Upper lobe of left lung (tissue), 4 donors: ENCODE data around the gene DLL1.

Experiments
- EP300 ChIP-seq, 4 donors: sonication (generic); formaldehyde crosslinking; IDR thresholded peaks; one replicate each; pipeline ENCODE4 v1.5.1; 2017; ENCODE audit warnings: antibody characterized with exemption in 4 of 4, control low read depth in 2 of 4
- POLR2A ChIP-seq, 4 donors: fragments of 450-650 bp; IDR thresholded peaks; one replicate each; pipeline ENCODE4 v1.5.1; 2016 to 2017; ENCODE audit warnings: antibody characterized with exemption in 4 of 4, mild to moderate bottlenecking in 2 of 4
- POLR2AphosphoS5 ChIP-seq, 2 donors: sonication (generic); formaldehyde crosslinking; IDR thresholded peaks; one replicate each; pipeline ENCODE4 v1.5.1; 2017; ENCODE audit warnings: antibody characterized with exemption in 2 of 2
- TF ChIP-seq, protein P1 (sequence below), 6 experiments: fragments of 450-650 bp in 4 of 6; fragments of 200-600 bp in 2 of 6; sonication (generic) in 2 of 6; IDR thresholded peaks; one replicate each; pipeline ENCODE4 v1.5.1; 2016 to 2019; ENCODE audit warnings: antibody characterized with exemption in 6 of 6

DNA sequence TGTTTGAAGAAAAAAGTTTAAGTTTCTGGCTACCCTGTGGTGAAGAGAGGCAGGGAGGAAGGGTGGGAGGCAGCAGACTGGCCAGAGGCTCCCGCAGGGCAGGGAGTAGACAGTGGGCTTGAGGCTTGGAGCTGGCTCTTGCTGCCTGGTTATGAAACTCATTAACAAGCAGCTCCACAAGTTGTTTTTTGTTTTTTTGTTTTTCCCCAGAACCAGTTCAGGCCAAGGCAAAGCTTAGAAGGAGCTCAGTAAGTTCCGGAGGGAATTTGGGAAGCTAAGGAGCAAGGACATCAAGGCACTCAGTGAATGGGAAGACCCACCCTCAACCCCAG is 4.0 kb downstream of the DLL1 start:
- TF ChIP-seq, protein P1, sequence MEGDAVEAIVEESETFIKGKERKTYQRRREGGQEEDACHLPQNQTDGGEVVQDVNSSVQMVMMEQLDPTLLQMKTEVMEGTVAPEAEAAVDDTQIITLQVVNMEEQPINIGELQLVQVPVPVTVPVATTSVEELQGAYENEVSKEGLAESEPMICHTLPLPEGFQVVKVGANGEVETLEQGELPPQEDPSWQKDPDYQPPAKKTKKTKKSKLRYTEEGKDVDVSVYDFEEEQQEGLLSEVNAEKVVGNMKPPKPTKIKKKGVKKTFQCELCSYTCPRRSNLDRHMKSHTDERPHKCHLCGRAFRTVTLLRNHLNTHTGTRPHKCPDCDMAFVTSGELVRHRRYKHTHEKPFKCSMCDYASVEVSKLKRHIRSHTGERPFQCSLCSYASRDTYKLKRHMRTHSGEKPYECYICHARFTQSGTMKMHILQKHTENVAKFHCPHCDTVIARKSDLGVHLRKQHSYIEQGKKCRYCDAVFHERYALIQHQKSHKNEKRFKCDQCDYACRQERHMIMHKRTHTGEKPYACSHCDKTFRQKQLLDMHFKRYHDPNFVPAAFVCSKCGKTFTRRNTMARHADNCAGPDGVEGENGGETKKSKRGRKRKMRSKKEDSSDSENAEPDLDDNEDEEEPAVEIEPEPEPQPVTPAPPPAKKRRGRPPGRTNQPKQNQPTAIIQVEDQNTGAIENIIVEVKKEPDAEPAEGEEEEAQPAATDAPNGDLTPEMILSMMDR (IDR thresholded peaks at IDR 0.05), result no peak
- TF ChIP-seq POLR2AphosphoS5 (IDR thresholded peaks at IDR 0.05) (no peak), POLR2A (IDR thresholded peaks at IDR 0.05) (no peak), EP300 (IDR thresholded peaks at IDR 0.05) (no peak)
